ENCODE data around the gene PHACTR3. TPM values are rescaled to one million over a fixed set of nuclear protein-coding genes. Genes with fewer than 3 reads are reported as not detected.

Gene PHACTR3
- total and polyA plus RNA-seq, 2 donors (not counting 3 experiments of a cell fraction or from before 2014, with no cell fraction given): not detected

- H3K9me3 ChIP-seq (replicated peaks; ENCODE audit: control insufficient read depth, insufficient read depth, low read length): peaks cover 3% of the 10 kb centered on the region
- POLR2A ChIA-PET: no interaction called here
- H3K9me1 ChIP-seq (replicated peaks; ENCODE audit: control insufficient read depth, extremely low read depth, insufficient read depth, low read length): no peaks in the 10 kb centered on the region
- no peak overlapping the region for H3K27ac ChIP-seq (ENCODE audit: insufficient read depth, low read depth, low read length)
- BruUV-seq (replicated peaks): no TSS peak
- no peak overlapping the region for H2AFZ ChIP-seq (ENCODE audit: low read depth, low read length)
- H3K9ac ChIP-seq (replicated peaks; ENCODE audit: extremely low read depth, insufficient read depth, low read length): no peak overlapping the region
- no peak overlapping the region for H3K4me2 ChIP-seq (ENCODE audit: insufficient read depth, low read length)
- CTCF ChIA-PET: no interaction called here
- TF ChIP-seq GATA2 (IDR thresholded peaks at IDR 0.05; ENCODE audit: insufficient read depth, insufficient read length, low read depth, low read length) (no peak), JUN (IDR thresholded peaks at IDR 0.05; ENCODE audit: borderline replicate concordance, insufficient read depth, insufficient read length, low read depth) (no peak), POLR2AphosphoS5 (IDR thresholded peaks at IDR 0.05; ENCODE audit: insufficient read depth, low read depth, low read length) (no peak), CTCF (IDR thresholded peaks at IDR 0.05; ENCODE audit: extremely low read depth in 1 of 2, insufficient read depth in 1 of 2, low read depth in 1 of 2, low read length in 2 of 2) (no peak), POLR2A (IDR thresholded peaks at IDR 0.05; ENCODE audit: low read depth, low read length) (no peak)
- H3K36me3 ChIP-seq (ENCODE audit: control insufficient read depth in 2 of 2, extremely low read depth in 1 of 2, insufficient read depth in 2 of 2, low read length in 2 of 2): no peaks in the 10 kb centered on the region
- H4K20me1 ChIP-seq (replicated peaks; ENCODE audit: control insufficient read depth, extremely low read depth, insufficient read depth, low read length): no peaks in the 10 kb centered on the region
- no peak for FAIRE-seq
- H3K27me3 ChIP-seq (ENCODE audit: control insufficient read depth in 2 of 2, insufficient read depth in 2 of 2, low read length in 2 of 2): no peaks in the 10 kb centered on the region
- DNase-seq (ENCODE audit: low read depth, low spot score): no peak
- H3K4me1 ChIP-seq (ENCODE audit: control insufficient read depth, extremely low read depth, insufficient read depth, low read length): no peaks in the 10 kb centered on the region
- intact Hi-C loops (cut with micrococcal nuclease): no loop called here
- H3K79me2 ChIP-seq (ENCODE audit: control insufficient read depth, insufficient read depth, low read length): no peaks in the 10 kb centered on the region
- H3K4me3 ChIP-seq (replicated peaks in 1 of 3; ENCODE audit: insufficient read depth in 1 of 3, low read depth in 1 of 3, low read length in 3 of 3): no peak overlapping the region
- dilution Hi-C loops (cut with MboI; ENCODE audit: extremely low pct_ligation_motif_present, low sequenced_read_pairs): no loop called here
Measured at GRCh38 chr20:59668926-59669850, 64.8 kb downstream of the PHACTR3 start.
